GM18511 (cell line): Measurements from ENCODE around the gene CCDC88C.

ENCODE experiments used
- ATAC-seq: cut with Tn5 transposase; IDR thresholded peaks from one replicate; pipeline ENCODE4 v1.9.1; 2021; ENCODE audit warnings: mild to moderate bottlenecking, moderate library complexity; ENCODE audit not compliant: unreplicated experiment

CCDC88C gene

GRCh38 chr14:91293281-91293680 lies 124.3 kb downstream of the CCDC88C start:
- ATAC-seq: no peak

GRCh38 chr14:91292491-91292890 lies 125.1 kb downstream of the CCDC88C start:
- ATAC-seq: no peak

GRCh38 chr14:91291786-91292405 lies 125.7 kb downstream of the CCDC88C start:
- ATAC-seq: no peak

DNA sequence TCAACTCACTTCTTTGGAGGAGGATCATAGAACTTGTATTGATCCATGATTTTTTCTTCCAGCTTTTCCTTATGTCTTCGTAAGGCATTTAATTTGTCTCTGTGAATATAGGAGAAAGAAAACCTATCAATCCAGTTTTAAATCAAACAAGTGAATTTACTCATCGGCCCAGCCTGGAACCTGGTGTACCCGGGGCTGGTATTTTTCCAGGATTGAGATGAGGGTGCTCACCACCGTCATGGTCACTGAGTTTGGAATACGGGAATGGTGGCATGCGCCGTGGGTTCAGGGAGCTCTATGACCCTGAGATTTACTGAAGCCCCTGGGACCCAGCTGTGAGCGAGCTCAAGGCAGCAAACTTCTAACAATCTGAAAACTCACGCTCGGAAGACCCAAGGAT lies 126.6 kb downstream of the CCDC88C start:
- ATAC-seq: no peak

DNA sequence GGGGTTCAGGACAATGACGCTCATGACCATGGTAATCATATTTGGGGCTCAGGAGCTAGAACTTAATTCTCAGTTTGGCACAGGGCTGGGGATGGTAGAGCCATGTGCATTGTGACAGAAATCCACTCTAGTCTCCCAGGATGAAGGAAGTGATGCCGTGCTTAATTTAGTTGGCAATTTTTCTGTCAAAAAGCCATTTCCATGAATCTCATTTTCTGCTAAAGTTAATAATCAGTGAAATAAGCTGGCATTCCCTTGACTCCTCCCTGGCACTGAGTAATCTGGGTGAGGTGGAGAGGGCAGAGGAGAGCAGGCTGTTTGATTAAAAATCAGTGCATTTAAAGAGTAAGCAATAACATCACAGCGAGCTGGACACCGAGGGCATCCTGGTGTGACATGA lies 128.2 kb downstream of the CCDC88C start:
- no peak for ATAC-seq

DNA sequence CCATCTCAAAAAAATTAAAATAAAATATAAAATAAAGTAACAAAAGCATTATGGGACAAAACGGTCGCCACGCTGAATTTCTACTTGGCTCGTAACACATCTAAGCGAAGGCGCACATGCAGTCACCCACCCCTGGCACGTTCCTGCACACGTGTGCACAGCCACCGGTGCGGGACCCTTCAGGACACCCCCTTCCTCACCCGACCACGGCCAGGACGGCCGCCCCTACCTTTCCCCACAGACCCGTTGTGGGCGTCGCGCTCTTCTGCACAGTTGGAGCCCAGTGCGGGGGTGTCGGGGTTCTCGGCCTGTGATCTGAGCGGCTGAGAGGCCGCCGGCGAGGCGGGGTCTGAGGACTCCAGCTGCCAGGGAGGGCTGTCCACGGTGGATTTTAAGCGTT lies 128.7 kb downstream of the CCDC88C start:
- no peak for ATAC-seq

DNA sequence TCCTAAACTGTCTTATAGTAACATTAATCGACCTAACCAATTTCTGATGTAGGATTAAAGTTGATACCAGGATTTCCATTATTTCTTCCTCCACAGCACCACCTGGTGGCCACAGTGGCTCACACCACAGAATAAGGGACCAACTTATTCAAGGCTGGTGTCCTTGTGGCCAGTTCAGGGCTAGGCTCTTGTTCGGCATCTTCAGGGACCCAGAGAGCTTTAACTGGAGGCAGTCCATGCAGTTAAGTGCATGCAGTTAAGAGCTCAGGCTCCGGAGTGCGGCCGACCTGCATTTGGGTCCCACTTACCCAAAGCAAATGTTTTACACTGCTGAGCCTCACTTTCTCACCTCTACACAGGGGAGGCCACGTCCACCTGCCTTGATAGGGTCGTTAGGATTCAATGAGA lies 131.1 kb downstream of the CCDC88C start:
- ATAC-seq: no peak

GRCh38 chr14:91284791-91285548 lies 132.7 kb downstream of the CCDC88C start:
- ATAC-seq: no peak

- ATAC-seq: no peak
Measured at GRCh38 chr14:91284146-91284790, 133.4 kb downstream of the CCDC88C start.

GRCh38 chr14:91283666-91284065 lies 134.0 kb downstream of the CCDC88C start:
- no peak for ATAC-seq

DNA sequence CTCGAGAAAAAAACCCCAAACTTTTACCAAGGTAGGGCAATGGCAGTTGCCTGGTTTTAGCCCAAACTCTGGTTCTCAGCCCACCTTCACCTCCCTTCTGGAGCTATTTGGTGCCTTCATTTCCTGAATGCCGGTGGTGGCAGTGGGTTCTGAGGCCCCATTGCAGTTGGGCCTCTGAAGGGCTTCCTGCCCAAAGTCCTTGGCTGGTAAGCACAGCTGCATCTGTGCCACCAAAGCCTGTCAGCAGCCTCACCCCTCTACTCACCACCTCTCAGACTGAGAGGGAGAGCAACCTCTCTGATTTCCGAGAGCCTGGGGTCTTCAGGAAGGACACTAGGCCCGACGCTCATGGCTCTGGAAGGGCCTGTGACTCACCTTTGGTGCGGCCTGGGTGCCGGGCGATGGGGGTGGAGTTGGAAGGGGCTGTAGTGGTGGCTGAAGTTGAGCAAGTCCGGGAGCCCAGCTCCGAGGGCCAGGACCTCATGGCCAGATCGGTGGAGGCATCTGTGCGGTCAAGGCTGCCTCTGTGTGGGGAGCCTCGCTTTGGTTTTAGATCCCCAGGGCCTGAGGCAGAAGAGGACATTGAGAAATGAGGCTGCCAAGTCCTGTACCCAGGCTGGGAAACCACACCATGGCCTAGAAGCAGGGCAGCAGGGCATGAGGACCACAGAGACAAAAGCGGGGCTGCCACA lies 134.5 kb downstream of the CCDC88C start:
- ATAC-seq: no peak

GRCh38 chr14:91281346-91281745 lies 136.3 kb downstream of the CCDC88C start:
- no peak for ATAC-seq

DNA sequence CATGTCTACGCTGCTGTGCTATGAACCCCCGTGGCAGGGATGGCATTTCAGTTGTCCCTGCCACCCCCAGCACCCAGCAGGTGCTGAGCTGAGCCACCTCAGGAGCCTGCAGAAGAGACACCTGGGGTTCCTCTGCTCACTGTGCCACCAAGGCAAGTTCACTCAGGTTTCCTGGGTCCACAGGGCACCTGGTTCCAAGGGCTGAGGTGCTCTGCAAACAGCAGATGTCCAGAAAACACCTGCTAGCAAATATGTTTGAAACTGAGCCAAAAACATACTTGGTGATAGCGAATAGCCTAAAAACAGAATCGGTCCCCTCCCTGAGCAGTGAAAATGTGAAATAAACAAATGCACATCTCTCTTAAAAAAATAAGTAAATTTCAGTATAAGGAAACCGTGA lies 137.5 kb downstream of the CCDC88C start:
- no peak for ATAC-seq

- ATAC-seq: no peak
Measured at GRCh38 chr14:91279354-91279753, 138.3 kb downstream of the CCDC88C start.

DNA sequence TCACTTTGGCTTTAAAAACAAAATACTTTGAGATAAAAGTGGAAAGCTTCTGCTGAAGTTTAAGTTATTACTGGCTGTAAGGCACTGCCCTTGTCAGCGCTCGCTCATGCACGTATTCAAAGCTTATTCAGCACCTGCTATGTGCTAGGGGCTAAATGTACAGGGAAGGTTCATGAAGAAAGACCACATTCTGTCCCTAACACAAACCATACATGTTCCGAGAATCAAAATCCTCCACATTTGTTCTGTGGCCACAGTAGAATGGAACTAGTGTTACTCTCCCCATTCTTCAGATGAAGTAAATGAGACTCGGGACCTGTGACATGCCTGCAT lies 139.3 kb downstream of the CCDC88C start:
- ATAC-seq: no peak

GRCh38 chr14:91277546-91278382 lies 139.9 kb downstream of the CCDC88C start:
- no peak for ATAC-seq

GRCh38 chr14:91274796-91275195 lies 142.8 kb downstream of the CCDC88C start:
- ATAC-seq: no peak

DNA sequence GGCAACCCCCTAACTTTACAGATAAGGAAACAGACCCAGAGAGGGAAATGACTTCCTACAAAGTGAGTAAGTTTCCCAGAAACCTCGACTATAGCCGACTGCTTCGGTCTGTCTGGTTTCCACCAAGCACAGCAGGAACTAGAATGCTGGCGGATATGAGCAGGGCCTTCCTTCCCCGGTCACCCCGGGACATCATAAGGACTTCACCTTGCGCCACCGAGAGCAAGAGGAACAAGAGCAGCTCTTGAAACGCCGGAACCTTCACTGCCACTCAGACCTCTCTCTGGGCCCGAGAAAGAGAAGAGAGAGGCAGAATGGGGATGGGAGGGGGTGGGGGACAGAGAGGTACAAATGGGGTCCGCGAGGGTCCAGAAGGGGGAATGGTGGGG lies 143.7 kb downstream of the CCDC88C start:
- ATAC-seq: no peak

DNA sequence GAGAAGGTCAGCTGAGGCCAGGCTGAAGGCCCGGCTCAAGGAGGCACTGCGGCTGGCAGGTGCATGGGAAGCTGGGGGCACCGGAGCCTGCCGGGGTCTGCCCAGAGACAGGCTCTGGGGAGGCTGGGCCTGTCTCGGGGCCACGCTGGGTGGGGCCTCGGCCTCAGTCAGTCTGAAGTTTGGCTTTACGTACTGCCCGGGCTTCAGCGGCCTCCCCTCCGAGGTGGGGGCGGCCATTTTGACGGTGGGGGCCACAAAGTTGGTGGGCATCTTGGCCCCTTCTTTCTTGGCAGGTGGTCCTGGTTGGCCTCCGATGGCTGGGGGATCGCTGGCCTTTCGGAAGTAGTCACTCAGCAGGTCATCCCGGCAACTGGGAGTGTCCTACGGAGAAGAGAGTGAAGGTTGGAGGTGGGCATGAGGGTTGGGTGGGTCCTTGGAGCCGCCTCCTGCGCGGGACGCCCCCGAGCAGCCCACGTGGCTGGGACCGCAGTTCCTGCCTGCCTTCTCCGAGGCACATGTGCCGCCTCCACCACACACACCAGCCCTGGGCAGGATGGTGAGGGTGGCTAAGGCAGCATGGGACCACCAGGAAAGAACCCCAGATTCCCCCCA lies 144.2 kb downstream of the CCDC88C start:
- ATAC-seq: no peak
